CD14-positive monocyte (primary cell): Measurements from ENCODE around the gene SEMA3D. TPM values are rescaled to one million over a fixed set of nuclear protein-coding genes. Genes with fewer than 3 reads are reported as not detected.

Experiments
- DNase-seq, 3 donors: peaks; one replicate each; pipeline ENCODE4 v3.0.0-alpha.2; 2011 to 2022
- H2AFZ ChIP-seq: 2 replicates; pipeline ENCODE4 v1.6.0; 2012; ENCODE audit warnings: mild to moderate bottlenecking, low read depth, low read length, inconsistent platforms; ENCODE audit not compliant: insufficient read depth, poor library complexity, severe bottlenecking
- H3K27ac ChIP-seq, 2 donors: 1 replicate in 1 of 2; 2 replicates in 1 of 2; pipeline ENCODE4 v1.5.1; 2012 to 2013; ENCODE audit warnings: low read length in 2 of 2, control low read depth in 1 of 2, inconsistent platforms in 1 of 2, low read depth in 1 of 2, mild to moderate bottlenecking in 1 of 2
- H3K27me3 ChIP-seq, 2 donors: one replicate each; pipeline versions ENCODE4 v1.6.0 to v1.6.1; 2011 to 2013; ENCODE audit warnings: low read length in 2 of 2; ENCODE audit not compliant: control insufficient read depth in 2 of 2, insufficient read depth in 2 of 2
- H3K36me3 ChIP-seq, 2 donors: replicated peaks in 1 of 2; 1 replicate in 1 of 2; 2 replicates in 1 of 2; pipeline versions ENCODE4 v1.5.1 to v1.6.1; 2012 to 2013; ENCODE audit warnings: low read length in 2 of 2, control low read depth in 1 of 2, inconsistent platforms in 1 of 2, mild to moderate bottlenecking in 1 of 2; ENCODE audit not compliant: insufficient read depth in 2 of 2, control insufficient read depth in 1 of 2
- H3K4me1 ChIP-seq, 2 donors: 1 replicate in 1 of 2; 2 replicates in 1 of 2; pipeline versions ENCODE4 v1.5.1 to v1.6.1; 2012 to 2013; ENCODE audit warnings: low read length in 2 of 2, control low read depth in 1 of 2, inconsistent platforms in 1 of 2, mild to moderate bottlenecking in 1 of 2, moderate library complexity in 1 of 2; ENCODE audit not compliant: insufficient read depth in 2 of 2, control insufficient read depth in 1 of 2
- H3K4me2 ChIP-seq: replicated peaks from 2 replicates; pipeline ENCODE3; 2012; ENCODE audit warnings: low read length, moderate library complexity, mild to moderate bottlenecking; ENCODE audit not compliant: poor library complexity, severe bottlenecking; ENCODE audit errors: extremely low read depth
- H3K4me3 ChIP-seq, 3 experiments: fragments of 200-600 bp in 1 of 3; sonication (generic) in 1 of 3; replicated peaks in 1 of 3; 1 replicate in 2 of 3; 2 replicates in 1 of 3; pipeline ENCODE4 v1.5.1; 2011 to 2013; ENCODE audit warnings: low read length in 3 of 3, mild to moderate bottlenecking in 3 of 3, control low read depth in 2 of 3, low read depth in 2 of 3, inconsistent platforms in 1 of 3, moderate library complexity in 1 of 3
- H3K79me2 ChIP-seq: 2 replicates; pipeline ENCODE4 v1.6.0; 2012; ENCODE audit warnings: mild to moderate bottlenecking, control low read depth, inconsistent platforms, low read length, moderate library complexity; ENCODE audit not compliant: insufficient read depth
- H3K9ac ChIP-seq: 2 replicates; pipeline ENCODE4 v1.6.0; 2017; ENCODE audit warnings: low read length, mild to moderate bottlenecking; ENCODE audit not compliant: insufficient read depth, poor library complexity, severe bottlenecking
- H3K9me3 ChIP-seq, 2 donors: replicated peaks in 1 of 2; 1 replicate in 1 of 2; 2 replicates in 1 of 2; pipeline versions ENCODE4 v1.5.1 to v1.6.1; 2012 to 2013; ENCODE audit warnings: low read length in 2 of 2, control low read depth in 1 of 2; ENCODE audit not compliant: control insufficient read depth in 1 of 2, insufficient read depth in 1 of 2
- H4K20me1 ChIP-seq: 2 replicates; pipeline ENCODE4 v1.6.0; 2012; ENCODE audit warnings: mild to moderate bottlenecking, low read length, control low read depth, moderate library complexity; ENCODE audit not compliant: insufficient read depth
- H3K27ac Mint-ChIP-seq, 7 donors: one replicate each; pipeline ENCODE4 v1.8.0; 2020; ENCODE audit warnings: mild to moderate bottlenecking in 7 of 7, mixed read lengths in 7 of 7, moderate library complexity in 6 of 7, inconsistent platforms in 2 of 7
- H3K27me3 Mint-ChIP-seq, 3 donors: one replicate each; pipeline ENCODE4 v1.8.0; 2021 to 2022; ENCODE audit warnings: low read depth in 3 of 3, mild to moderate bottlenecking in 3 of 3, mixed read lengths in 3 of 3, moderate library complexity in 3 of 3, inconsistent platforms in 1 of 3
- H3K36me3 Mint-ChIP-seq, 2 donors: one replicate each; pipeline ENCODE4 v1.8.0; 2020; ENCODE audit warnings: mixed read lengths in 2 of 2, inconsistent platforms in 1 of 2, mild to moderate bottlenecking in 1 of 2
- H3K4me1 Mint-ChIP-seq: one replicate; pipeline ENCODE4 v1.8.0; 2020; ENCODE audit warnings: mild to moderate bottlenecking, mixed read lengths
- H3K4me3 Mint-ChIP-seq, 2 donors: one replicate each; pipeline ENCODE4 v1.8.0; 2020; ENCODE audit warnings: mild to moderate bottlenecking in 2 of 2, mixed read lengths in 2 of 2, moderate library complexity in 1 of 2
- H3K9me3 Mint-ChIP-seq, 7 donors: one replicate each; pipeline ENCODE4 v1.8.0; 2020 to 2022; ENCODE audit warnings: mixed read lengths in 7 of 7, mild to moderate bottlenecking in 6 of 7, moderate library complexity in 6 of 7, inconsistent platforms in 2 of 7
- CTCF ChIP-seq: fragments of 200-600 bp; IDR thresholded peaks from one replicate; pipeline ENCODE4 v1.8.0; 2022; ENCODE audit warnings: antibody characterized with exemption, mild to moderate bottlenecking
- WGBS: methylation state at CpG from one replicate; pipeline ENCODE4 v1.1.5; 2013; ENCODE audit warnings: missing lambda C conversion rate; ENCODE audit not compliant: insufficient coverage; 5-methylcytosine and 5-hydroxymethylcytosine counted together
- intact Hi-C, 2 donors: fragments of 100-400 bp; cut with micrococcal nuclease; formaldehyde crosslinking; loops; one replicate each; pipeline versions ENCODE4 v1.15.0 to v1.15.1; 2023
- polyA plus RNA-seq, 3 donors: library from polyadenylated mRNA; depleted of rRNA in 1 of 3; unstranded in 2 of 3; stranded (reverse) in 1 of 3; fragments of 300-500 nt in 2 of 3; fragments of >200 nt in 1 of 3; fragmentation: Illumina TruSeq in 2 of 3; gene quantifications; 1 replicate in 2 of 3; 2 replicates in 1 of 3; pipeline ENCODE4 v1.2.3, GENCODE V29; 2012 to 2021

Gene SEMA3D
- polyA plus RNA-seq, 3 donors: not detected

GRCh38 chr7:85091565-85091928 is 95.3 kb downstream of the SEMA3D start:
- TF ChIP-seq CTCF: no peak
- H3K4me1 ChIP-seq: no peaks in the 10 kb centered on the region
- H3K4me2 ChIP-seq: no peak overlapping the region
- no peak overlapping the region for H3K27ac ChIP-seq
- intact Hi-C loops: no loop called here
- no peak overlapping the region for H3K9ac ChIP-seq
- no peaks in the 10 kb centered on the region for H4K20me1 ChIP-seq
- no peaks in the 10 kb centered on the region for H3K9me3 ChIP-seq
- DNase-seq: no peak
- H3K4me3 Mint-ChIP-seq: no peak overlapping the region
- H3K79me2 ChIP-seq: no peaks in the 10 kb centered on the region
- H3K27ac Mint-ChIP-seq: no peak overlapping the region
- peaks cover under 1 to 2% (median 2%) of the 10 kb centered on the region in 3 donors for H3K27me3 Mint-ChIP-seq
- no peaks in the 10 kb centered on the region for H3K36me3 Mint-ChIP-seq
- H3K36me3 ChIP-seq: no peaks in the 10 kb centered on the region
- no peak overlapping the region for H2AFZ ChIP-seq
- H3K4me1 Mint-ChIP-seq: no peaks in the 10 kb centered on the region
- peaks cover 0 to 3% (median 0%) of the 10 kb centered on the region in 7 donors for H3K9me3 Mint-ChIP-seq
- H3K27me3 ChIP-seq: no peaks in the 10 kb centered on the region
- no peak overlapping the region for H3K4me3 ChIP-seq
- WGBS: no CpG with 5 or more reads among the region's 4 CpGs

- no peaks in the 10 kb centered on the region for H3K36me3 Mint-ChIP-seq
- 92% methylated on average over 1 of the region's 3 CpGs for WGBS
- no peaks in the 10 kb centered on the region for H3K79me2 ChIP-seq
- H3K9me3 ChIP-seq: no peaks in the 10 kb centered on the region
- intact Hi-C loops: no loop called here
- no peak overlapping the region for H3K27ac Mint-ChIP-seq
- H3K9ac ChIP-seq: no peak overlapping the region
- H3K9me3 Mint-ChIP-seq: peaks cover 0 to 3% (median 0%) of the 10 kb centered on the region in 7 donors
- DNase-seq: no peak
- TF ChIP-seq CTCF: no peak
- no peak overlapping the region for H3K4me2 ChIP-seq
- H2AFZ ChIP-seq: no peak overlapping the region
- H3K4me1 Mint-ChIP-seq: no peaks in the 10 kb centered on the region
- no peaks in the 10 kb centered on the region for H3K27me3 ChIP-seq
- no peak overlapping the region for H3K4me3 ChIP-seq
- H3K4me1 ChIP-seq: no peaks in the 10 kb centered on the region
- H3K36me3 ChIP-seq: no peaks in the 10 kb centered on the region
- no peak overlapping the region for H3K27ac ChIP-seq
- no peak overlapping the region for H3K4me3 Mint-ChIP-seq
- H4K20me1 ChIP-seq: no peaks in the 10 kb centered on the region
- peaks cover 2% of the 10 kb centered on the region in 3 donors for H3K27me3 Mint-ChIP-seq
These were observed 95.8 kb downstream of the SEMA3D start for GRCh38 chr7:85090919-85091564.
